Measurements from ENCODE around the gene UBAC1. TPM values are rescaled to one million over a fixed set of nuclear protein-coding genes. Genes with fewer than 3 reads are reported as not detected.

The UBAC1 gene
- total RNA-seq, 1 donor from 2014 or later, result 36.0 TPM

GRCh38 chr9:135998016-135998380, 36.8 kb upstream of the UBAC1 start:
- no peak for DNase-seq (ENCODE audit: low spot score)
- no peaks in the 10 kb centered on the region for H3K27me3 Mint-ChIP-seq (ENCODE audit: low read depth)
- no peaks in the 10 kb centered on the region for H3K36me3 Mint-ChIP-seq (ENCODE audit: low read depth)
- no peak overlapping the region for H3K4me3 Mint-ChIP-seq (ENCODE audit: unreplicated experiment)
- no peak overlapping the region for H3K27ac Mint-ChIP-seq (ENCODE audit: unreplicated experiment)
- H3K9me3 Mint-ChIP-seq (ENCODE audit: low read depth), result no peaks in the 10 kb centered on the region
- peaks cover 5% of the 10 kb centered on the region for H3K4me1 Mint-ChIP-seq (ENCODE audit: low read depth)
- TF ChIP-seq, protein P1, sequence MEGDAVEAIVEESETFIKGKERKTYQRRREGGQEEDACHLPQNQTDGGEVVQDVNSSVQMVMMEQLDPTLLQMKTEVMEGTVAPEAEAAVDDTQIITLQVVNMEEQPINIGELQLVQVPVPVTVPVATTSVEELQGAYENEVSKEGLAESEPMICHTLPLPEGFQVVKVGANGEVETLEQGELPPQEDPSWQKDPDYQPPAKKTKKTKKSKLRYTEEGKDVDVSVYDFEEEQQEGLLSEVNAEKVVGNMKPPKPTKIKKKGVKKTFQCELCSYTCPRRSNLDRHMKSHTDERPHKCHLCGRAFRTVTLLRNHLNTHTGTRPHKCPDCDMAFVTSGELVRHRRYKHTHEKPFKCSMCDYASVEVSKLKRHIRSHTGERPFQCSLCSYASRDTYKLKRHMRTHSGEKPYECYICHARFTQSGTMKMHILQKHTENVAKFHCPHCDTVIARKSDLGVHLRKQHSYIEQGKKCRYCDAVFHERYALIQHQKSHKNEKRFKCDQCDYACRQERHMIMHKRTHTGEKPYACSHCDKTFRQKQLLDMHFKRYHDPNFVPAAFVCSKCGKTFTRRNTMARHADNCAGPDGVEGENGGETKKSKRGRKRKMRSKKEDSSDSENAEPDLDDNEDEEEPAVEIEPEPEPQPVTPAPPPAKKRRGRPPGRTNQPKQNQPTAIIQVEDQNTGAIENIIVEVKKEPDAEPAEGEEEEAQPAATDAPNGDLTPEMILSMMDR (IDR thresholded peaks at IDR 0.05), result no peak

- H3K4me1 Mint-ChIP-seq (ENCODE audit: low read depth), result peaks cover 4% of the 10 kb centered on the region
- H3K36me3 Mint-ChIP-seq (ENCODE audit: low read depth), result no peaks in the 10 kb centered on the region
- no peaks in the 10 kb centered on the region for H3K27me3 Mint-ChIP-seq (ENCODE audit: low read depth)
- no peak for DNase-seq (ENCODE audit: low spot score)
- no peaks in the 10 kb centered on the region for H3K9me3 Mint-ChIP-seq (ENCODE audit: low read depth)
- no peak overlapping the region for H3K27ac Mint-ChIP-seq (ENCODE audit: unreplicated experiment)
- no peak overlapping the region for H3K4me3 Mint-ChIP-seq (ENCODE audit: unreplicated experiment)
- TF ChIP-seq, protein P1 (IDR thresholded peaks at IDR 0.05), result no peak
Observed at GRCh38 chr9:135997090-135998015, 36.2 kb upstream of the UBAC1 start.

DNA sequence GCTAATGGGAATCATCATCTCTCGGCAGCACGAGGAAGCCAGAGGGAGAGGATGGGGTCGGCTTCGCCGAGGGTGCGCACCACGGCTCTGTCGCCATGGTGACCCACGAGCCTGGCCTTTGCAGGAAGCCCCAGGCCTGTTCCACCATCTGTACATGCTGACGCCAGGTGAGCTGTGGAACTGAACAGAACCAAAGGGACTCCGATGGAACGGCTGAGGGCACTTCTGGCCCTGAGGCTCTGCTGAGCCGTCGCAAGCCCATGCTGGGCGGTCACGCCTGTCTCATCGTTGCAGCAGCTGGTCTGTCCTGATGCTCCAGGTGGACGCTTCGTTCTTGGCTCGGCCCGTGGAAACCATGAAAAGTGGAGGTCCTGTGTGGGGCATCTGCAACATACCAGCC, 34.6 kb upstream of the UBAC1 start:
- Mint-ChIP-seq H3K36me3 (ENCODE audit: low read depth) (no peaks in the 10 kb centered on the region), H3K27me3 (ENCODE audit: low read depth) (no peaks in the 10 kb centered on the region), H3K9me3 (ENCODE audit: low read depth) (no peaks in the 10 kb centered on the region), H3K4me1 (ENCODE audit: low read depth) (peaks cover 4% of the 10 kb centered on the region), H3K27ac (ENCODE audit: unreplicated experiment) (no peak overlapping the region), H3K4me3 (ENCODE audit: unreplicated experiment) (no peak overlapping the region)
- DNase-seq (ENCODE audit: low spot score), result no peak
- TF ChIP-seq, protein P1 (IDR thresholded peaks at IDR 0.05), result no peak

DNA sequence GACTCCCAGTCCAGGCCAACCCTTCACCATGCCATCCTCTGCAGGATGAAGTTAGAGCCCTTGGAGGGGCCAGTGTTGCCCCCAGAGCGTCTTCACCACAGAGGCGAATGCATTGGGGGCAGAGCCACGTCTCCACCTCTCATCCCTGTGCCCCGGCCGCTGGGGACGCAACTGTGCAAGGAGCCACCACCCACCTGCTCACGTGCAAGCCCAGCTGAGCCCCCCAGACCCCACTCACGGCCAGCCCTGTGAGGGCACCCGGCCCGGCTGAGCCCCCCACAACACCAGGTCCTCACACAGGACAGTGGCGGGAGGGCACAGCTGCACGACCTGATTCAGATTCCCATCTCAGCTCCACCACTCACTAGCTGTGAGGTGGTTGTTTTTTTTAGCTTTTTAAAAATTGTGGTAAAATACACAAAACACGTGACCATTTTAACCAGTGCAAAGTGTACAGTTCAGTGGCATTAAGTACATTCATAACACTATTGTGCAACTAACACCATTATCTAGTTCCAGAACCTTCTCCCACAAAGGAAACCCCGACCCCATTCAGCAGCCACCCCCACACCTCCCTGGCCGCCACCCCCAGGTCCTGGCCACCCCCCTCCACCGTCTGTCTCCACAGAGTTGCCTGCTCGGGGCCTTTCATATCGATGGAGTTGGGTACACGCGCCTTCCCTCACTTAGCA, 33.5 kb upstream of the UBAC1 start:
- Mint-ChIP-seq H3K4me1 (ENCODE audit: low read depth) (peaks cover 4% of the 10 kb centered on the region), H3K36me3 (ENCODE audit: low read depth) (no peaks in the 10 kb centered on the region), H3K27me3 (ENCODE audit: low read depth) (no peaks in the 10 kb centered on the region), H3K4me3 (ENCODE audit: unreplicated experiment) (no peak overlapping the region), H3K27ac (ENCODE audit: unreplicated experiment) (no peak overlapping the region), H3K9me3 (ENCODE audit: low read depth) (no peaks in the 10 kb centered on the region)
- DNase-seq (ENCODE audit: low spot score), result no peak
- TF ChIP-seq, protein P1 (IDR thresholded peaks at IDR 0.05), result no peak

DNA sequence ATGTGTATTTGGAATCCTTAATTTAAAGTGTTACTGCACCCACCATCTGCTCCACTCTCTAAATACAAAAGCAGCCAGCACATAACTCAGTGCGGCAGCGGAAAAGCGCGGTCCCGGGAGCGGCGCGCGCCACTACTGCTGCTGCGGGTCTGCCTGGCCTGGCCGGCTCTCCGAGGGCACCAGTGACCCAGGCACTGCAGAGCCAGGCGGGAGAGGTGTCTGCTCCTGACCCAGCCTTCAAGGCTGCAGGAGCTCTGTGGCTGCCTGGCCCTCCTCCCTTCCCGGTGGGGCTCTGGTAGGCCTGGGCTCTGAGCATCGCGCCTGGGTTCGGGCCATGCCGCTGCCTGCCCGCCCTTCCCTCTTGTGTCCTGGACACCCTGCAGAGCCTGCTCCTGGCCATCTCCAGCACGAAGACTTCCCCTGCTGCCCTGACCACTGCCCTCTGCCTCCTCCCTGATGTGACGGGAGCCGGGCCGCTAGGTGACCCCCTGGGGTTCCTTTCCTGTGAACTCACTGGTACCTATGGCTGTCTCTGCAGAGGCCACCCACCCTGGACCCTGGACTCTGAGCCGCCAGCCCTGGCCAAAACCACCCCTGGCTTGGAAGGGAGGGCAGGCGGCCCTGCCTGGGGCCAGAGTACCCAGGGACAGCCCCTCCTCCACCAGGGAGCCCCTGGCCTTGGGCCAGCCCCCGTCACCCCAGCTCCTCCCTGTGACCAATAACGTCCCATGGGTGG, 32.8 kb upstream of the UBAC1 start:
- Mint-ChIP-seq H3K4me3 (ENCODE audit: unreplicated experiment) (no peak overlapping the region), H3K36me3 (ENCODE audit: low read depth) (no peaks in the 10 kb centered on the region), H3K27me3 (ENCODE audit: low read depth) (no peaks in the 10 kb centered on the region), H3K4me1 (ENCODE audit: low read depth) (peaks cover 4% of the 10 kb centered on the region), H3K9me3 (ENCODE audit: low read depth) (no peaks in the 10 kb centered on the region), H3K27ac (ENCODE audit: unreplicated experiment) (no peak overlapping the region)
- TF ChIP-seq, protein P1 (IDR thresholded peaks at IDR 0.05), result no peak
- no peak for DNase-seq (ENCODE audit: low spot score)

All from chondrocyte (in vitro differentiated cells).